H1 (cell line): Measurements from ENCODE around the gene GMPR. TPM values are rescaled to one million over a fixed set of nuclear protein-coding genes. Genes with fewer than 3 reads are reported as not detected.

Source experiments
- CTCF ChIA-PET: fragments of 300-600 bp; sonication (Branson Sonifier 250); formaldehyde crosslinking; loops from one replicate; lab custom pipeline; 2021; ENCODE audit not compliant: partially characterized antibody; lab: Charles Lee
- POLR2A ChIA-PET: fragments of 300-600 bp; sonication (Branson Sonifier 250); formaldehyde crosslinking; loops from one replicate; lab custom pipeline; 2021; ENCODE audit warnings: inconsistent platforms; ENCODE audit not compliant: partially characterized antibody; lab: Charles Lee
- DNase-seq, 2 experiments: peaks; one replicate each; pipeline versions ENCODE4 v3.0.0 to v3.0.0-alpha.2; 2010 to 2022; ENCODE audit warnings: low spot score in 2 of 2, low read depth in 1 of 2, mixed read lengths in 1 of 2
- FAIRE-seq: peaks from 2 replicates; lab custom pipeline; 2011; peaks lifted over from hg19 to GRCh38; lab: Jason Lieb, UNC
- H2AFZ ChIP-seq: 2 replicates; pipeline ENCODE4 v1.8.1; 2012; ENCODE audit warnings: low read length, inconsistent platforms
- H2AK5ac ChIP-seq: 2 replicates; pipeline ENCODE4 v1.6.1; 2013; ENCODE audit warnings: low read depth, low read length
- H2BK120ac ChIP-seq: replicated peaks from 2 replicates; pipeline ENCODE3; 2013; ENCODE audit warnings: low read depth, low read length, inconsistent platforms
- H2BK12ac ChIP-seq: 2 replicates; pipeline ENCODE4 v1.6.1; 2013; ENCODE audit warnings: low read depth, low read length
- H2BK15ac ChIP-seq: 2 replicates; pipeline ENCODE4 v1.6.1; 2013; ENCODE audit warnings: low read length
- H2BK20ac ChIP-seq: 2 replicates; pipeline ENCODE4 v1.6.1; 2013; ENCODE audit warnings: low read length
- H2BK5ac ChIP-seq: 2 replicates; pipeline ENCODE4 v1.6.1; 2013; ENCODE audit warnings: low read depth, low read length
- H3K14ac ChIP-seq: 2 replicates; pipeline ENCODE4 v1.6.1; 2013; ENCODE audit warnings: inconsistent platforms; ENCODE audit not compliant: insufficient read length
- H3K18ac ChIP-seq: 2 replicates; pipeline ENCODE4 v1.6.1; 2013; ENCODE audit warnings: low read length; ENCODE audit errors: extremely low read depth
- H3K23ac ChIP-seq: 2 replicates; pipeline ENCODE4 v1.6.1; 2013; ENCODE audit warnings: inconsistent platforms; ENCODE audit not compliant: insufficient read length
- H3K23me2 ChIP-seq: 2 replicates; pipeline ENCODE4 v1.6.1; 2013; ENCODE audit warnings: low read depth, low read length
- H3K27ac ChIP-seq: 2 replicates; pipeline ENCODE4 v1.6.1; 2011; ENCODE audit warnings: low read depth, low read length, inconsistent platforms
- H3K27me3 ChIP-seq, 4 experiments: replicated peaks in 1 of 4; 1 replicate in 1 of 4; 2 replicates in 3 of 4; pipeline versions ENCODE4 v1.6.1 to v1.8.1; 2011 to 2013; ENCODE audit warnings: low read length in 3 of 4, mild to moderate bottlenecking in 3 of 4, inconsistent platforms in 2 of 4, mixed read lengths in 2 of 4, moderate library complexity in 1 of 4; ENCODE audit not compliant: control insufficient read depth in 3 of 4, insufficient read depth in 3 of 4; ENCODE audit errors: extremely low read depth in 1 of 4
- H3K36me3 ChIP-seq, 4 experiments: 2 replicates each; pipeline versions ENCODE4 v1.6.1 to v1.8.1; 2011 to 2013; ENCODE audit warnings: mild to moderate bottlenecking in 4 of 4, low read length in 3 of 4, moderate library complexity in 2 of 4, control low read depth in 1 of 4, inconsistent platforms in 1 of 4; ENCODE audit not compliant: insufficient read depth in 4 of 4, control insufficient read depth in 2 of 4
- H3K4ac ChIP-seq: replicated peaks from 2 replicates; pipeline ENCODE3; 2013; ENCODE audit warnings: low read length, low read depth, mixed read lengths, inconsistent platforms; ENCODE audit not compliant: insufficient read length
- H3K4me1 ChIP-seq, 4 experiments: replicated peaks in 1 of 4; 1 replicate in 1 of 4; 2 replicates in 3 of 4; pipeline versions ENCODE4 v1.6.1 to v1.8.1; 2011 to 2013; ENCODE audit warnings: low read length in 3 of 4, inconsistent platforms in 2 of 4, mixed read lengths in 1 of 4; ENCODE audit not compliant: insufficient read depth in 4 of 4, control insufficient read depth in 3 of 4
- H3K4me2 ChIP-seq, 2 experiments: 2 replicates each; pipeline versions ENCODE4 v1.6.1 to v1.8.1; 2011 to 2013; ENCODE audit warnings: low read depth in 2 of 2, low read length in 2 of 2, control low read depth in 1 of 2, inconsistent platforms in 1 of 2, mild to moderate bottlenecking in 1 of 2; ENCODE audit not compliant: insufficient read depth in 1 of 2
- H3K4me3 ChIP-seq, 4 experiments: fragments of 200-600, 300-600 bp in 1 of 4; sonication (generic), shearing (Covaris generic), sonication (Bioruptor Twin) in 1 of 4; 2 replicates each; pipeline versions ENCODE4 v1.5.1 to v1.8.1; 2011 to 2016; ENCODE audit warnings: low read length in 4 of 4, low read depth in 3 of 4, control low read depth in 2 of 4, inconsistent platforms in 2 of 4, mild to moderate bottlenecking in 2 of 4, mixed read lengths in 1 of 4, moderate library complexity in 1 of 4; ENCODE audit not compliant: insufficient read depth in 2 of 4; ENCODE audit errors: extremely low read depth in 1 of 4
- H3K56ac ChIP-seq: replicated peaks from 2 replicates; pipeline ENCODE3; 2013; ENCODE audit warnings: low read depth, mild to moderate bottlenecking, mixed read lengths, low read length, inconsistent platforms; ENCODE audit not compliant: insufficient read length
- H3K79me1 ChIP-seq: 2 replicates; pipeline ENCODE4 v1.6.1; 2013; ENCODE audit warnings: low read depth, low read length, control low read depth
- H3K79me2 ChIP-seq, 2 experiments: 2 replicates each; pipeline versions ENCODE4 v1.6.1 to v1.8.1; 2012 to 2013; ENCODE audit warnings: low read length in 2 of 2, mild to moderate bottlenecking in 2 of 2, inconsistent platforms in 1 of 2; ENCODE audit not compliant: insufficient read depth in 2 of 2, control insufficient read depth in 1 of 2
- H3K9ac ChIP-seq, 4 experiments: replicated peaks in 1 of 4; 1 replicate in 1 of 4; 2 replicates in 3 of 4; pipeline versions ENCODE4 v1.6.1 to v1.8.1; 2011 to 2013; ENCODE audit warnings: low read depth in 3 of 4, low read length in 3 of 4, control low read depth in 2 of 4, mild to moderate bottlenecking in 2 of 4, moderate library complexity in 2 of 4, inconsistent platforms in 1 of 4; ENCODE audit errors: extremely low read depth in 1 of 4
- H3K9me3 ChIP-seq, 2 experiments: 2 replicates each; pipeline versions ENCODE4 v1.6.1 to v1.8.1; 2012 to 2013; ENCODE audit warnings: mild to moderate bottlenecking in 2 of 2, moderate library complexity in 2 of 2, control low read depth in 1 of 2, inconsistent platforms in 1 of 2, low read depth in 1 of 2, low read length in 1 of 2, mixed read lengths in 1 of 2; ENCODE audit not compliant: insufficient read depth in 2 of 2
- H4K20me1 ChIP-seq, 2 experiments: replicated peaks in 1 of 2; 2 replicates each; pipeline versions ENCODE3 to v1.8.1; 2011 to 2013; ENCODE audit warnings: inconsistent platforms in 2 of 2, low read length in 2 of 2, mild to moderate bottlenecking in 1 of 2; ENCODE audit not compliant: insufficient read depth in 2 of 2, control insufficient read depth in 1 of 2
- H4K5ac ChIP-seq: 2 replicates; pipeline ENCODE4 v1.6.1; 2013; ENCODE audit warnings: low read length, low read depth, mixed read lengths, inconsistent platforms; ENCODE audit not compliant: insufficient read length
- H4K8ac ChIP-seq: 2 replicates; pipeline ENCODE4 v1.8.0; 2013; ENCODE audit warnings: mild to moderate bottlenecking, moderate library complexity, low read length, inconsistent platforms; ENCODE audit not compliant: insufficient read depth; ENCODE audit errors: extremely low read depth
- H4K91ac ChIP-seq: replicated peaks from 2 replicates; pipeline ENCODE3; 2013; ENCODE audit warnings: low read length, mixed read lengths, inconsistent platforms; ENCODE audit not compliant: insufficient read length
- BACH1 ChIP-seq: IDR thresholded peaks from 2 replicates; pipeline ENCODE4 v1.6.1; 2012; ENCODE audit warnings: low read length, improper control_type of control experiment
- BCL11A ChIP-seq, 2 experiments: IDR thresholded peaks; one replicate each; pipeline ENCODE4 v1.6.1; 2011; ENCODE audit warnings: low read depth in 2 of 2, low read length in 2 of 2, mild to moderate bottlenecking in 2 of 2
- BRCA1 ChIP-seq: IDR thresholded peaks from 2 replicates; pipeline ENCODE4 v1.6.1; 2012; ENCODE audit warnings: low read depth, low read length, improper control_type of control experiment
- CTCF ChIP-seq, 3 experiments: IDR thresholded peaks; 1 replicate in 2 of 3; 2 replicates in 1 of 3; pipeline versions ENCODE4 v1.5.1 to v1.6.1; 2011; ENCODE audit warnings: low read length in 3 of 3, mild to moderate bottlenecking in 3 of 3, inconsistent platforms in 2 of 3, low read depth in 1 of 3, moderate library complexity in 1 of 3; ENCODE audit not compliant: insufficient read depth in 1 of 3; ENCODE audit errors: control extremely low read depth in 1 of 3
- E2F6 ChIP-seq: IDR thresholded peaks from 2 replicates; pipeline ENCODE4 v1.6.1; 2012; ENCODE audit warnings: inconsistent platforms
- HDAC2 ChIP-seq, 2 experiments: fragments of 300-600 bp in 1 of 2; sonication (generic) in 1 of 2; IDR thresholded peaks; 2 replicates each; pipeline ENCODE4 v1.6.1; 2011 to 2012; ENCODE audit warnings: low read depth in 2 of 2, low read length in 2 of 2, mild to moderate bottlenecking in 2 of 2, moderate library complexity in 2 of 2, borderline replicate concordance in 1 of 2, inconsistent platforms in 1 of 2
- KDM4A ChIP-seq: IDR thresholded peaks from one replicate; pipeline ENCODE4 v1.7.1; 2012; ENCODE audit warnings: low read depth, mild to moderate bottlenecking, moderate library complexity, low read length, inconsistent platforms; ENCODE audit not compliant: severe bottlenecking
- RAD21 ChIP-seq, 2 experiments: IDR thresholded peaks in 1 of 2; conservative IDR thresholded peaks in 1 of 2; 2 replicates each; pipeline ENCODE4 v1.6.1; 2011; ENCODE audit warnings: low read depth in 2 of 2, low read length in 2 of 2, improper control_type of control experiment in 1 of 2, inconsistent platforms in 1 of 2, mild to moderate bottlenecking in 1 of 2, moderate library complexity in 1 of 2
- SAP30 ChIP-seq: fragments of 300-600 bp; sonication (generic); IDR thresholded peaks from 2 replicates; pipeline ENCODE4 v1.7.1; 2012; ENCODE audit warnings: low read length, moderate library complexity, mild to moderate bottlenecking, inconsistent platforms; ENCODE audit not compliant: insufficient read depth, insufficient replicate concordance
- WGBS, 2 experiments: shearing (Covaris generic) in 1 of 2; methylation state at CpG; one replicate each; pipeline versions ENCODE4 v1.1.6 to v1.1.7; 2013 to 2015; ENCODE audit warnings: low lambda C conversion rate in 2 of 2, mixed read lengths in 2 of 2, inconsistent platforms in 1 of 2, low coverage in 1 of 2, missing lambda C conversion rate in 1 of 2; ENCODE audit not compliant: insufficient replicate concordance in 2 of 2, insufficient coverage in 1 of 2, insufficient read length in 1 of 2; ENCODE audit errors: extremely low coverage in 1 of 2, missing lambda C conversion rate in 1 of 2; 5-methylcytosine and 5-hydroxymethylcytosine counted together
- polyA plus RNA-seq, 7 experiments: library from polyadenylated mRNA; depleted of rRNA in 3 of 7; stranded (reverse) in 5 of 7; unstranded in 2 of 7; fragments of >200 nt in 5 of 7; fragments of 200-250 nt in 2 of 7; gene quantifications; 1 replicate in 5 of 7; 2 replicates in 1 of 7; 4 replicates in 1 of 7; pipeline versions ENCODE4 v1.2.1 to v1.2.3, GENCODE V29; 2011 to 2013; ENCODE audit warnings: missing spikeins in 2 of 7, mixed read lengths in 2 of 7
- total RNA-seq: library from RNA; stranded (reverse); fragmentation: NEBNext Ultra II Directional; extraction: Animal tissue kit (Norgen Biotek cat#: 25700); gene quantifications from 2 replicates; pipeline ENCODE4 v1.2.1, GENCODE V29; 2021

Gene GMPR
- total and polyA plus RNA-seq, 2 of the 8 experiments (the other 6 are each of a cell fraction or from before 2014, with no cell fraction given), result 0.99 to 1.2 TPM

- Histone ChIP-seq H4K8ac (no peak overlapping the region), H3K4ac (no peak overlapping the region), H2BK5ac (no peak overlapping the region), H3K18ac (no peak overlapping the region), H2AK5ac (no peak overlapping the region), H2AFZ (no peak overlapping the region), H3K23me2 (no peaks in the 10 kb centered on the region), H2BK12ac (no peak overlapping the region), H3K79me1 (no peaks in the 10 kb centered on the region), H3K4me2 (no peak overlapping the region), H3K27me3 (no peaks in the 10 kb centered on the region), H2BK15ac (no peak overlapping the region), H3K4me1 (no peaks in the 10 kb centered on the region), H3K79me2 (no peaks in the 10 kb centered on the region), H3K36me3 (no peaks in the 10 kb centered on the region), H3K4me3 (no peak overlapping the region), H4K5ac (no peak overlapping the region), H3K23ac (no peak overlapping the region), H3K14ac (no peak overlapping the region), H3K27ac (no peak overlapping the region), H2BK20ac (no peak overlapping the region), H4K91ac (no peak overlapping the region), H4K20me1 (no peaks in the 10 kb centered on the region), H2BK120ac (no peak overlapping the region), H3K56ac (no peak overlapping the region), H3K9ac (no peak overlapping the region), H3K9me3 (no peaks in the 10 kb centered on the region)
- WGBS, 2 experiments, result 25% methylated on average over 6 of the region's 6 CpGs; no CpG with 5 or more reads in 1 of the 2 experiments
- ChIA-PET POLR2A (interaction anchor here (1.4 kb wide), 1 partner anchor 10 kb away, joined by 4 read pairs; no protein-coding TSS in a partner anchor), CTCF (interaction anchor here (0.7 to 5.8 kb wide), 36 partner anchors 9 to 1048 kb away, joined by 3 to 48 read pairs (median 5); partner anchors contain the start of gene MYLIP)
- FAIRE-seq (peak; percentile 76), DNase-seq (peak in 1 of 2 experiments; percentile 59)
- no peak for TF ChIP-seq BRCA1
- TF ChIP-seq E2F6, result no peak
- TF ChIP-seq SAP30, result no peak
- no peak for TF ChIP-seq BCL11A (IDR thresholded peaks at IDR 0.05; ENCODE audit: low read depth in 2 of 2, low read length in 2 of 2)
- TF ChIP-seq RAD21 (IDR thresholded peaks at IDR 0.05 in 1 of 2, conservative IDR thresholded peaks at IDR 0.05 in 1 of 2; ENCODE audit: low read depth in 2 of 2, low read length in 2 of 2), result peak; percentile 96 to 97
- no peak for TF ChIP-seq BACH1
- TF ChIP-seq CTCF (IDR thresholded peaks at IDR 0.05; ENCODE audit: control extremely low read depth in 1 of 3, insufficient read depth in 1 of 3, low read depth in 1 of 3, low read length in 3 of 3), result peak in 2 of 3 experiments; percentile 88; a peak in 3 of 4 replicates
- TF ChIP-seq HDAC2 (IDR thresholded peaks at IDR 0.05; ENCODE audit: borderline replicate concordance in 1 of 2, low read depth in 2 of 2, low read length in 2 of 2), result no peak
- no peak for TF ChIP-seq KDM4A
Observed at GRCh38 chr6:16206595-16207037, 31.8 kb upstream of the GMPR start.
